HL-60 (cell line): Measurements from ENCODE around the gene WWC1.

Source experiments
- DNase-seq, 2 experiments: peaks; one replicate each; pipeline ENCODE4 v3.0.0-alpha.2; 2010 to 2020; ENCODE audit warnings: low read depth in 1 of 2, low spot score in 1 of 2
- H3K27ac ChIP-seq: fragments of 250-450 bp; sonication (Bioruptor Pico); replicated peaks from 2 replicates; pipeline ENCODE4 v1.5.1; 2020; ENCODE audit warnings: mild to moderate bottlenecking, moderate library complexity
- H3K27me3 ChIP-seq: fragments of 250-450 bp; sonication (Bioruptor Pico); 2 replicates; pipeline ENCODE4 v1.5.1; 2021; ENCODE audit warnings: mild to moderate bottlenecking, moderate library complexity; ENCODE audit not compliant: insufficient read depth, poor library complexity, severe bottlenecking
- H3K4me3 ChIP-seq: replicated peaks from 2 replicates; pipeline ENCODE4 v1.5.1; 2011; ENCODE audit warnings: mild to moderate bottlenecking, control low read depth, low read length; ENCODE audit not compliant: insufficient read depth
- CTCF ChIP-seq: IDR thresholded peaks from one replicate; pipeline ENCODE4 v1.5.1; 2011; ENCODE audit warnings: low read length, control low read depth, inconsistent platforms; ENCODE audit not compliant: insufficient read depth
- GABPA ChIP-seq: IDR thresholded peaks from 2 replicates; pipeline ENCODE4 v1.6.1; 2012; ENCODE audit warnings: low read depth
- POLR2AphosphoS5 ChIP-seq: IDR thresholded peaks from 2 replicates; pipeline ENCODE4 v1.6.1; 2012; ENCODE audit warnings: low read depth
- REST ChIP-seq: IDR thresholded peaks from 2 replicates; pipeline ENCODE4 v1.6.1; 2012; ENCODE audit warnings: low read depth; ENCODE audit not compliant: insufficient replicate concordance
- SPI1 ChIP-seq: IDR thresholded peaks from 2 replicates; pipeline ENCODE4 v1.6.1; 2012; ENCODE audit warnings: low read depth, mild to moderate bottlenecking, borderline replicate concordance

WWC1 gene

GRCh38 chr5:168261227-168261571 lies 30.2 kb upstream of the WWC1 start:
- no peak for DNase-seq
- Histone ChIP-seq H3K4me3 (no peak overlapping the region), H3K27me3 (no peaks in the 10 kb centered on the region), H3K27ac (no peak overlapping the region)
- TF ChIP-seq SPI1 (no peak), GABPA (no peak), POLR2AphosphoS5 (no peak), CTCF (no peak), REST (no peak)

- H3K27me3 ChIP-seq: no peaks in the 10 kb centered on the region
- TF ChIP-seq POLR2AphosphoS5 (no peak), SPI1 (no peak), CTCF (no peak), REST (no peak)
- no peak overlapping the region for H3K4me3 ChIP-seq
- DNase-seq: no peak
- no peak overlapping the region for H3K27ac ChIP-seq
Observed at GRCh38 chr5:168262042-168262743, 29.3 kb upstream of the WWC1 start.

GRCh38 chr5:168263121-168263520 lies 28.3 kb upstream of the WWC1 start:
- Histone ChIP-seq H3K27ac (no peak overlapping the region), H3K27me3 (no peaks in the 10 kb centered on the region), H3K4me3 (no peak overlapping the region)
- DNase-seq: no peak
- TF ChIP-seq REST (no peak), POLR2AphosphoS5 (no peak), GABPA (no peak), CTCF (no peak), SPI1 (no peak)
